DOHH2 (cell line): Measurements from ENCODE around the gene VTA1.

Experiments used
- H3F3A ChIP-seq: fragments of 200-600 bp; sonication (generic), shearing (Covaris generic); 2 replicates; pipeline ENCODE4 v1.6.0; 2016; ENCODE audit warnings: antibody characterized with exemption, mild to moderate bottlenecking; ENCODE audit not compliant: control insufficient read depth, insufficient read depth
- H3K27ac ChIP-seq: fragments of 200-600 bp; sonication (generic); 2 replicates; pipeline ENCODE4 v1.5.1; 2014; ENCODE audit warnings: low read depth, mild to moderate bottlenecking, low read length, moderate library complexity
- H3K27me3 ChIP-seq: fragments of 200-600 bp; sonication (generic); 2 replicates; pipeline ENCODE4 v1.6.1; 2014; ENCODE audit warnings: mild to moderate bottlenecking, low read length, mixed read lengths; ENCODE audit not compliant: control insufficient read depth
- H3K36me3 ChIP-seq: fragments of 200-600 bp; sonication (generic); 2 replicates; pipeline ENCODE4 v1.6.1; 2014; ENCODE audit warnings: mild to moderate bottlenecking, low read length, moderate library complexity, mixed read lengths; ENCODE audit not compliant: control insufficient read depth
- H3K4me1 ChIP-seq: fragments of 200-600 bp; sonication (generic); 2 replicates; pipeline ENCODE4 v1.6.1; 2014; ENCODE audit warnings: mild to moderate bottlenecking, low read length, mixed read lengths; ENCODE audit not compliant: control insufficient read depth
- H3K4me2 ChIP-seq: fragments of 200-600 bp; sonication (generic); 2 replicates; pipeline ENCODE4 v1.6.0; 2014; ENCODE audit warnings: mild to moderate bottlenecking, low read length, moderate library complexity
- H3K4me3 ChIP-seq: fragments of 200-600 bp; sonication (generic); 2 replicates; pipeline ENCODE4 v1.5.1; 2014; ENCODE audit warnings: mild to moderate bottlenecking, low read length, mixed read lengths
- H3K79me2 ChIP-seq: fragments of 200-600 bp; sonication (generic); 2 replicates; pipeline ENCODE4 v1.6.1; 2014; ENCODE audit warnings: mild to moderate bottlenecking, low read length, mixed read lengths; ENCODE audit not compliant: control insufficient read depth
- H3K9me2 ChIP-seq: fragments of 200-600 bp; sonication (generic); replicated peaks from 2 replicates; pipeline ENCODE4 v1.6.1; 2014; ENCODE audit warnings: mild to moderate bottlenecking, low read length, mixed read lengths; ENCODE audit not compliant: control insufficient read depth
- H3K9me3 ChIP-seq: fragments of 200-600 bp; sonication (generic); 2 replicates; pipeline ENCODE4 v1.6.1; 2014; ENCODE audit warnings: antibody characterized with exemption, low read length, mixed read lengths; ENCODE audit not compliant: control insufficient read depth, insufficient read depth
- H4K20me1 ChIP-seq: fragments of 200-600 bp; sonication (generic); 2 replicates; pipeline ENCODE4 v1.6.0; 2014; ENCODE audit warnings: low read depth, mild to moderate bottlenecking, antibody characterized with exemption, low read length, moderate library complexity; ENCODE audit not compliant: control insufficient read depth, insufficient read depth
- EZH2phosphoT487 ChIP-seq: fragments of 200-600 bp; sonication (generic); IDR thresholded peaks from 2 replicates; pipeline ENCODE4 v1.6.1; 2017; ENCODE audit warnings: borderline replicate concordance, mild to moderate bottlenecking, antibody characterized with exemption, low read length, moderate library complexity, mixed read lengths
- TF ChIP-seq, protein P1 (sequence below): fragments of 200-600 bp; sonication (generic); IDR thresholded peaks from one replicate; pipeline ENCODE4 v1.5.1; 2014; ENCODE audit warnings: antibody characterized with exemption, mild to moderate bottlenecking, low read depth, low read length; ENCODE audit not compliant: poor library complexity, severe bottlenecking

The VTA1 gene

DNA sequence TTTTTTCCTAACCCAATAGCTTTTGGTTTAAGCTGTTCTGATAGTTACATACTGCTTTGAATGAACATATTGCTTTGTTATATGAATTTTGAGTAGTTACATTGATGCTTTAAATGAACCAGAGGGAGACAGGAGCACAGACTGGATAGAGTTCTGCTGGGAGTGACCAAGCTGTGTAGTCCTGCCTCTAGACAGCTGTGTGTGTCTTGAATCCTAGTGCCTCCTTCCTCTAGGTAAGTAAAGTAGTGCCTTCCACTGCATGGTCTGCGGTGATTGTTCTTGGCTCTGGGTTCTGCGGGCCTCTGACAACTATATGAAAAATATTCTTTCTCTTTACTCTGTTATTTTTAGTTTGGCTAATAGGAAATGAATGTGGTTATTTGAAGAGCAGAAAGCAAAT lies 108.7 kb downstream of the VTA1 start:
- H3K4me2 ChIP-seq = no peak overlapping the region
- H3K4me3 ChIP-seq = no peak overlapping the region
- H3K36me3 ChIP-seq = no peaks in the 10 kb centered on the region
- TF ChIP-seq, protein P1, sequence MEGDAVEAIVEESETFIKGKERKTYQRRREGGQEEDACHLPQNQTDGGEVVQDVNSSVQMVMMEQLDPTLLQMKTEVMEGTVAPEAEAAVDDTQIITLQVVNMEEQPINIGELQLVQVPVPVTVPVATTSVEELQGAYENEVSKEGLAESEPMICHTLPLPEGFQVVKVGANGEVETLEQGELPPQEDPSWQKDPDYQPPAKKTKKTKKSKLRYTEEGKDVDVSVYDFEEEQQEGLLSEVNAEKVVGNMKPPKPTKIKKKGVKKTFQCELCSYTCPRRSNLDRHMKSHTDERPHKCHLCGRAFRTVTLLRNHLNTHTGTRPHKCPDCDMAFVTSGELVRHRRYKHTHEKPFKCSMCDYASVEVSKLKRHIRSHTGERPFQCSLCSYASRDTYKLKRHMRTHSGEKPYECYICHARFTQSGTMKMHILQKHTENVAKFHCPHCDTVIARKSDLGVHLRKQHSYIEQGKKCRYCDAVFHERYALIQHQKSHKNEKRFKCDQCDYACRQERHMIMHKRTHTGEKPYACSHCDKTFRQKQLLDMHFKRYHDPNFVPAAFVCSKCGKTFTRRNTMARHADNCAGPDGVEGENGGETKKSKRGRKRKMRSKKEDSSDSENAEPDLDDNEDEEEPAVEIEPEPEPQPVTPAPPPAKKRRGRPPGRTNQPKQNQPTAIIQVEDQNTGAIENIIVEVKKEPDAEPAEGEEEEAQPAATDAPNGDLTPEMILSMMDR = no peak
- TF ChIP-seq EZH2phosphoT487 = no peak
- no peaks in the 10 kb centered on the region for H4K20me1 ChIP-seq
- no peaks in the 10 kb centered on the region for H3K27me3 ChIP-seq
- H3K79me2 ChIP-seq = no peaks in the 10 kb centered on the region
- no peaks in the 10 kb centered on the region for H3K9me3 ChIP-seq
- H3K4me1 ChIP-seq = no peaks in the 10 kb centered on the region
- H3F3A ChIP-seq = no peaks in the 10 kb centered on the region
- no peak overlapping the region for H3K27ac ChIP-seq
- no peaks in the 10 kb centered on the region; the same call in 1 of the 2 replicates for H3K9me2 ChIP-seq

DNA sequence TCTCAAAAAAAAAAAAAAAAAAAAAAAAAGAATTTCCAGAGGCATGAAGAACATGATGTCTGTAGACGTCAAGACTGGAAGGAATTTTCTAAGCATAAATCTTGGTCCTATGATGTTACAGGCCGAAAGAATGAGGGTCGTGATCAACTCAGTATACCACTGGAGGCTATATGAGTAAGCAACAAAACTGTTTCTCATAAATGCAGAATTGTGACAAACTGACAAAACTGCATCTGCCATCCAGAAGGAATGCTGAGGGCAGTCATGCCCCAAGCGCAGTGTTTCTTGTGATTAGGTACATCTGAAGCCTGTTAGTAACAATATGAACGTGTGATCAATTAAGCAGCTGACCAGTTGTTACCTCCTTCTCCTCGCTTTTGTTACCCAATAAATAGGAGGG lies 111.2 kb downstream of the VTA1 start:
- Histone ChIP-seq H3F3A (no peaks in the 10 kb centered on the region), H3K9me2 (no peaks in the 10 kb centered on the region), H3K4me3 (no peak overlapping the region), H3K4me1 (no peaks in the 10 kb centered on the region), H3K27me3 (no peaks in the 10 kb centered on the region), H3K36me3 (no peaks in the 10 kb centered on the region), H3K27ac (no peak overlapping the region), H3K79me2 (no peaks in the 10 kb centered on the region), H3K9me3 (no peaks in the 10 kb centered on the region), H3K4me2 (no peak overlapping the region), H4K20me1 (no peaks in the 10 kb centered on the region)
- TF ChIP-seq, protein P1 = no peak
- TF ChIP-seq EZH2phosphoT487 = no peak

DNA sequence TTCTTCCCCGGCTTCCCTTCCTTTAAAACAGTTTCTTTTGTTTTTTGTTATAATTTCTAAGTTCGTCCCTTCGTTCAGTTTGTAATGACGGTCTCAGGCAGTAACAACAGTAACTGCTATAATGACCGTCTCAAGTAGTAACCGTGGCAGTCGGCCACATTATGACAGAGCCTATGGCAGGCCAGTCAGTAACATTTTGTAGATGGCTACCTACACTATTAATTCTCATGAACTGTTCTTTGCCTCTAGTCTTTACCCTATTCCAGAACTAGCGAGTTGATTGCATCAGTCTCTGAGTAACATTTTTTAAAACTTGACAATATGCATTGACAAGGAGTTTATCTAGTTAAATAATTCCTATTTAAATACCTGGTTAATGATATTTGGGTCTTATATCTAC lies 111.7 kb downstream of the VTA1 start:
- Histone ChIP-seq H3F3A (no peaks in the 10 kb centered on the region), H3K4me1 (no peaks in the 10 kb centered on the region), H3K9me2 (no peaks in the 10 kb centered on the region), H3K79me2 (no peaks in the 10 kb centered on the region), H3K4me2 (no peak overlapping the region), H3K27ac (no peak overlapping the region), H3K9me3 (no peaks in the 10 kb centered on the region), H3K27me3 (no peaks in the 10 kb centered on the region), H4K20me1 (no peaks in the 10 kb centered on the region), H3K4me3 (no peak overlapping the region), H3K36me3 (no peaks in the 10 kb centered on the region)
- TF ChIP-seq, protein P1 = no peak
- TF ChIP-seq EZH2phosphoT487 = no peak

DNA sequence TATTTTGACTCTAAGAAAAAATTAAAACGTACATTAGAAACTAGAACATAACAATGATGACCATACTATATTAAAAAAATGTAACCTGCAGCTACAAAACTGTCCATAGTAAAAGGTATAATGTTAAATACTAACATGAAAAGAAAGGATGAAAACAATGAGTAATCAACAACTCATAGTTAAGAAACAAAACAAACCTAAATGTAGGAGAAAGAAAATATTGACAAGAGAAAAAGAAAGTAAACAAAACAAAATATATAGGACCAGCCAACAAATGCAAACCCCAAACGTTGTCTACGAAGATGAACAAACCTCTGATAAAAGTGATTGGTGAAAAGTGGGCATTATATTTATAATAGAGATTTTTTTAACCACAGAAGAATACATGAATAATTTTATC lies 113.7 kb downstream of the VTA1 start:
- H3K9me2 ChIP-seq = no peaks in the 10 kb centered on the region
- H3K36me3 ChIP-seq = no peaks in the 10 kb centered on the region
- H3K27ac ChIP-seq = no peak overlapping the region
- H3K4me3 ChIP-seq = no peak overlapping the region
- no peaks in the 10 kb centered on the region for H3K27me3 ChIP-seq
- no peaks in the 10 kb centered on the region for H3K79me2 ChIP-seq
- H3K4me1 ChIP-seq = no peaks in the 10 kb centered on the region
- H3F3A ChIP-seq = no peaks in the 10 kb centered on the region
- no peak for TF ChIP-seq EZH2phosphoT487
- TF ChIP-seq, protein P1 = no peak
- H3K4me2 ChIP-seq = no peak overlapping the region
- no peaks in the 10 kb centered on the region for H3K9me3 ChIP-seq
- H4K20me1 ChIP-seq = no peaks in the 10 kb centered on the region
